ENCODE measurements around the gene ZXDC.

Gene ZXDC

DNA sequence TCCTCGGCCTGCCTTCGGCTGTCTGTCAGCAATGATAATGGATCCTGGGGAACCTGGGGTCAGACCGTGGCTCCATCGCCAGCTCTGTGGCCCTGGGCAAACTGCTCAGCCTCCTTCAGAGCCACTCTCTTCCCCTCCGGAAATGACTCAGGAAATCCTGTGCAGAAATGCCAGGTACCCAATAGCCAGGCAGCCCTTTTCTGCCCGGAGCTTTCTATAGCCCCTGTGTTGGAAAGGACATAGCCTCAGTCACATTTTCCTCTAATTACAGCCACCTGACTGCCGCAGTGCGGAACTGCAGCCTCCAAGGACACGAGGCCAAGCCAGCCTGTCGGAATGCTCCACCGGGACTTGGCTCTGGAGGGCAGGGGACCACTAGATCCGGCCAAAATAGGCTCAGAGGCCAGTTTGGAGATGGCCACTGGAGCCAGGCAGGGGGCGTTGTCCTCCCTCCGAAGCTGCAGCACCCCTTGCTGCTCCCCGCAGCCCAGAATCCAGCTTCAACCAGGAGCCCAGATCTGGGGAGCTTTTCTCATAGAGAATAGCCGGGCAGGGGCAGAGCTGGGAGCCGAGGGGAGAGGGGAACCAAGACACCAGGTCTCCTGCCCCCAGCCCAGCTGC lies 11.6 kb upstream of the ZXDC start:
- DNase-seq (ENCODE audit: low read depth, low spot score), result no peak
- TF ChIP-seq, protein P1, sequence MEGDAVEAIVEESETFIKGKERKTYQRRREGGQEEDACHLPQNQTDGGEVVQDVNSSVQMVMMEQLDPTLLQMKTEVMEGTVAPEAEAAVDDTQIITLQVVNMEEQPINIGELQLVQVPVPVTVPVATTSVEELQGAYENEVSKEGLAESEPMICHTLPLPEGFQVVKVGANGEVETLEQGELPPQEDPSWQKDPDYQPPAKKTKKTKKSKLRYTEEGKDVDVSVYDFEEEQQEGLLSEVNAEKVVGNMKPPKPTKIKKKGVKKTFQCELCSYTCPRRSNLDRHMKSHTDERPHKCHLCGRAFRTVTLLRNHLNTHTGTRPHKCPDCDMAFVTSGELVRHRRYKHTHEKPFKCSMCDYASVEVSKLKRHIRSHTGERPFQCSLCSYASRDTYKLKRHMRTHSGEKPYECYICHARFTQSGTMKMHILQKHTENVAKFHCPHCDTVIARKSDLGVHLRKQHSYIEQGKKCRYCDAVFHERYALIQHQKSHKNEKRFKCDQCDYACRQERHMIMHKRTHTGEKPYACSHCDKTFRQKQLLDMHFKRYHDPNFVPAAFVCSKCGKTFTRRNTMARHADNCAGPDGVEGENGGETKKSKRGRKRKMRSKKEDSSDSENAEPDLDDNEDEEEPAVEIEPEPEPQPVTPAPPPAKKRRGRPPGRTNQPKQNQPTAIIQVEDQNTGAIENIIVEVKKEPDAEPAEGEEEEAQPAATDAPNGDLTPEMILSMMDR (IDR thresholded peaks at IDR 0.05; ENCODE audit: insufficient read depth, low read length, missing control alignments), result no peak
- ChIA-PET CTCF (interaction anchor here (1.0 kb wide), 2 partner anchors 9 to 35 kb away, joined by 3 to 4 read pairs; no protein-coding TSS in a partner anchor), POLR2A (no interaction called here)
- no peak overlapping the region for H3K4me3 ChIP-seq (ENCODE audit: low read depth, low read length)

DNA sequence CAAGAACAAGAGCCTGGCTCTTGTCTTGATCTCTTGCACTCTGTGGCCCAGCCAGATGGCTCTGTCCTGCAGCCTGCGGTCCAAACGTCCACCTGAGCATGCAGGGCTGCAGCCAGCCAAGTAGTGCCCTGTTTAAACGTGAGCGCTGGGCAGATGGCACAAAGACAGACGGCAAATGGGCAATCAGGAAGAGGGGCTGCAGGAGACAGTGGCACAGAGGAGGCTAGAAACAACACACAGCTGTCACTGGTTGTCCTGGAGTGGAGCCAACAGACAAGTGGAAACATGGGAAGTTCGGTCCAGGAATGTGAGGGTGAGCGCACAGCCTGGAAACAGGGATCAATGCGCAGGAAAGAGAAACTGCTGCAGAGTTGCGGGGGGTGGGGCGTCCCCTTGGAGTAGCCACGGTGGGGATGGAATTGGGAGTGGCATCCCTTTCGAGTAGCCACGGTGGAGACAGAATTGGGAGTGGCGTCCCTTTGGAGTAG lies 10.7 kb upstream of the ZXDC start:
- POLR2A ChIA-PET, result no interaction called here
- DNase-seq (ENCODE audit: low read depth, low spot score), result no peak

DNA sequence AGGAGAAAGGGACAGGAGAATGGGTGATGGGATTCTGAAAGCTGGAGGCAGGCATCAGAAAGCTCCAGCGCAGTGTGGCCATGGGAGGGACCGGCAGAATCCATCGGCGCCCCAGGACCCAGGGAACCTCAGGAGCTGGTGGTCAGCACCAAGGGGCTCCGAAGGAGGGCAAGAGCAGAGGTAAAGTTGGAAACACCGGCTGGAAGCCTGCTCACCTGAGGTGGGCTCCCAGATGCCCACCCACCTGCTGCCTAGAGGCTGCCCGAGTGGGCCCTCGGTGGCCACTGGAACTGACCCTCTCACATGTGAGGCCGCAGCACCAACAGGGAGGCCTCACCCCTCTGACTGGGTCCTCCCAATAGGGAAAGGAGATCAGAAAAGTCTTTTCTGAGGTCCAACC lies 10.3 kb upstream of the ZXDC start:
- no peak for DNase-seq (ENCODE audit: low read depth, low spot score)
- TF ChIP-seq, protein P1 (IDR thresholded peaks at IDR 0.05; ENCODE audit: insufficient read depth, low read length, missing control alignments), result no peak
- no peak overlapping the region for H3K4me3 ChIP-seq (ENCODE audit: low read depth, low read length)
- ChIA-PET CTCF (interaction anchor here (1.0 kb wide), 1 partner anchor 37 kb away, joined by 3 read pairs; no protein-coding TSS in a partner anchor), POLR2A (no interaction called here)

More for the DNA sequence above, 10.7 kb upstream of the ZXDC start:
- TF ChIP-seq, protein P1 (IDR thresholded peaks at IDR 0.05; ENCODE audit: insufficient read depth, low read length, missing control alignments), result no peak
- no peak overlapping the region for H3K4me3 ChIP-seq (ENCODE audit: low read depth, low read length)
- CTCF ChIA-PET, result interaction anchor here (1.0 kb wide), 2 partner anchors 36 kb away, joined by 3 read pairs; no protein-coding TSS in a partner anchor

DNA sequence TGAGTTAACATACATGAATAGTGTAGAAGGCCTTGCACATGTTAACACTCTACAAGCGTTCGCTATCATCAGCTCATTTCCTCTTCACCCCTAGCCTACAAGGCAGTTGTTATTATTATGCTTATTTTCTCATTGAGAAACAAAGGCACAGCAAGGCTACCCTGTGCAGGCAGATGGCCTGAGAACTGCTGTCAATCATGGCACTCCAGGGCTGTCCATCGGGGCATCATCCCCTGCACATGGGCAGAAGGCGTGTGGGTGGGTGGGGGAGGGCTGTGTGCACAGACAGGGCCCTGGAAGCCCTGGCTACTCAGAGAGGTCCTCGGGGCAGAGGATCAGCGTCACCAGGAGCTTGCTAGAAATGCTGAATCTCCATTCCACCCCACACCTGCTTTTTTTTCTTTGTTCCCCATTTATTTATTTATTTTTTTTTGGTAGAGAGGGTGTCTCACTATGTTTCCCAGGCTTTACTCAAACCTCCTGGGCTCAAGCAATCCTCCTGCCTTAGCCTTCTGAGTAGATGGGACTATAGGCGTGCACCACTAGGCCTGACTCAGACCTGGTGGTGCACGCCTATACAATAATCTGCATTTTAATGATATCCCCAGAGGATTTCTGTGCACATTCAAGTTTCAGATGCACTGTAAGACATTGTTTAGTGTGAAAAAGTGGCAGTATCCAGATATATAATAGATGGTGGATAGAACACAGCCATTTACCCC lies 9.6 kb upstream of the ZXDC start:
- DNase-seq (ENCODE audit: low read depth, low spot score), result no peak
- POLR2A ChIA-PET, result no interaction called here
- CTCF ChIA-PET, result interaction anchor here (1.0 kb wide), 1 partner anchor 37 kb away, joined by 3 read pairs; no protein-coding TSS in a partner anchor
- no peak overlapping the region for H3K4me3 ChIP-seq (ENCODE audit: low read depth, low read length)
- TF ChIP-seq, protein P1 (IDR thresholded peaks at IDR 0.05; ENCODE audit: insufficient read depth, low read length, missing control alignments), result no peak

DNA sequence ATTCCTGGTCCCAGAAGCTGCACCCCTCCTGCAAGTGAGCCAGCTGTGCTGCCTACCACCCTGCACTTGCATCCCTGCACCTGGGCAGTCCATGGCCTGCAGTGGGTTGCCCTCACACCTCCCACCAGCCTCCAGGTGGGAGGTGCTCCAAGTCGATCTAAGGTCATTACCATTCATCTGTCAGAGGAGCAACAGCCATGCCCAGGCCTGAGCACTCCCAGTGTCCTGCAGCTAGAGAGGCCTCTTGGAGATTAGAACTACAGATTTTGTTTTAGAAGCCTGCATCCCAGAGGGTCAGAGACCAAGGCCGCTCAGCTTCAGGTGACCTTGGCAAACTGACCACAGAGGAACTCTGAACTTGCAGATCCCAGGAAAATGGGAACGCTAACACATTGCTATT lies 9.0 kb upstream of the ZXDC start:
- no peak overlapping the region for H3K4me3 ChIP-seq (ENCODE audit: low read depth, low read length)
- TF ChIP-seq, protein P1 (IDR thresholded peaks at IDR 0.05; ENCODE audit: insufficient read depth, low read length, missing control alignments), result no peak
- ChIA-PET POLR2A (no interaction called here), CTCF (no interaction called here)
- no peak for DNase-seq (ENCODE audit: low read depth, low spot score)

DNA sequence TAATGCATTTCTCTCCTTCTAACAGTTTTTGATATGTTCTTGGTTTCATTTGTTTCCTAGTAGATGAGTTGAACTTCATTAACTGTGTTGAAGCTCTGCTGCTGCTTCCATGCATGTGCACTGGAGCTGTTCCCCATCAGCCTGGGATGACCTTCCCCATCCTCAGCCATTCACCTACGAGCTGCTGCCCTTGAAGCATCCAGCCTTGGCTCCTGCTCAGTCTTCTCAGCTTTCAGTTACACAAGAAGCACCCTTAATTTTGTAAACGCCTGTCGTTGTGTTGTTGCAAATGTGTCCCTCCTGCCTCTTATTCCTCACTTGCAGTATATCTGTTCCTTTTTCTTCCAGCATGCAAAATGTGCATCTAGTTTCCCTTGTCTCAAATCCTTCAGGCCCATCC lies 8.5 kb upstream of the ZXDC start:
- TF ChIP-seq, protein P1 (IDR thresholded peaks at IDR 0.05; ENCODE audit: insufficient read depth, low read length, missing control alignments), result no peak
- POLR2A ChIA-PET, result no interaction called here
- no peak overlapping the region for H3K4me3 ChIP-seq (ENCODE audit: low read depth, low read length)
- CTCF ChIA-PET, result no interaction called here
- DNase-seq (ENCODE audit: low read depth, low spot score), result no peak

Data from AG04449 (cell line).